HFFc6 (cell line): ENCODE results near the gene CAMK4. TPM values are rescaled to one million over a fixed set of nuclear protein-coding genes. Genes with fewer than 3 reads are reported as not detected.
"Not testable (repeated sequence)": the region's sequence is repeated elsewhere in the genome, so short reads cannot be mapped to it uniquely, and the experiment has no call there.

ENCODE experiments used
- DNase-seq: peaks from one replicate; pipeline ENCODE4 v3.0.0-alpha.2; 2018
- H3K27ac Mint-ChIP-seq: 2 replicates; pipeline ENCODE4 v1.8.0; 2020; ENCODE audit warnings: mild to moderate bottlenecking, mixed read lengths
- H3K27me3 Mint-ChIP-seq: 2 replicates; pipeline ENCODE4 v1.8.0; 2021; ENCODE audit warnings: mild to moderate bottlenecking, moderate library complexity, mixed read lengths; ENCODE audit not compliant: insufficient read depth
- H3K36me3 Mint-ChIP-seq: 2 replicates; pipeline ENCODE4 v1.8.0; 2021; ENCODE audit warnings: low read depth, mixed read lengths
- H3K4me1 Mint-ChIP-seq: 2 replicates; pipeline ENCODE4 v1.8.0; 2020; ENCODE audit warnings: low read depth, mixed read lengths
- H3K4me3 Mint-ChIP-seq: 2 replicates; pipeline ENCODE4 v1.8.0; 2020; ENCODE audit warnings: mild to moderate bottlenecking, moderate library complexity, mixed read lengths
- H3K9me3 Mint-ChIP-seq: 2 replicates; pipeline ENCODE4 v1.8.0; 2020; ENCODE audit warnings: mild to moderate bottlenecking, mixed read lengths
- CTCF ChIP-seq: fragments of 200-600 bp; sonication (generic); IDR thresholded peaks from 2 replicates; pipeline ENCODE4 v1.5.0; 2021; ENCODE audit warnings: antibody characterized with exemption, mild to moderate bottlenecking
- total RNA-seq, 6 experiments: library from RNA; stranded (reverse); fragmentation: NEBNext Ultra II Directional; extraction: Animal tissue kit (Norgen Biotek cat#: 25700); gene quantifications; 2 replicates in 1 of 6; 3 replicates in 5 of 6; pipeline ENCODE4 v1.2.3, GENCODE V29; 2021

Gene CAMK4
- total RNA-seq, 6 experiments from 2014 or later = 3.8 to 5.7 (median 4.4) TPM

GRCh38 chr5:111255169-111255568, 31.0 kb downstream of the CAMK4 start:
- DNase-seq = no peak
- Mint-ChIP-seq H3K9me3 (no peaks in the 10 kb centered on the region), H3K27me3 (0 out of 2 replicates have a peak, but pooled peaks cover 2% of the 10 kb centered on the region), H3K4me3 (no peak overlapping the region), H3K27ac (no peak overlapping the region), H3K36me3 (no peaks in the 10 kb centered on the region), H3K4me1 (no peaks in the 10 kb centered on the region)
- no peak for TF ChIP-seq CTCF

- no peak for DNase-seq
- TF ChIP-seq CTCF = no peak
- H3K27ac Mint-ChIP-seq = no peak overlapping the region
- H3K27me3 Mint-ChIP-seq = 0 out of 2 replicates have a peak, but pooled peaks cover 2% of the 10 kb centered on the region
- H3K4me3 Mint-ChIP-seq = no peak overlapping the region
- no peaks in the 10 kb centered on the region for H3K36me3 Mint-ChIP-seq
- H3K4me1 Mint-ChIP-seq = no peaks in the 10 kb centered on the region
- H3K9me3 Mint-ChIP-seq = no peaks in the 10 kb centered on the region
Measured at GRCh38 chr5:111256128-111256527, 31.9 kb downstream of the CAMK4 start.

- H3K4me3 Mint-ChIP-seq, H3K9me3 Mint-ChIP-seq, H3K27me3 Mint-ChIP-seq, DNase-seq, H3K36me3 Mint-ChIP-seq, H3K27ac Mint-ChIP-seq, H3K4me1 Mint-ChIP-seq: not testable (repeated sequence)
Measured at GRCh38 chr5:111257610-111258009, 33.4 kb downstream of the CAMK4 start.

- no peak for DNase-seq
- H3K9me3 Mint-ChIP-seq = no peaks in the 10 kb centered on the region
- H3K4me1 Mint-ChIP-seq = no peaks in the 10 kb centered on the region
- H3K4me3 Mint-ChIP-seq = no peak overlapping the region
- 0 out of 2 replicates have a peak, but pooled peaks cover 2% of the 10 kb centered on the region for H3K27me3 Mint-ChIP-seq
- H3K36me3 Mint-ChIP-seq = no peaks in the 10 kb centered on the region
- no peak overlapping the region for H3K27ac Mint-ChIP-seq
- no peak for TF ChIP-seq CTCF
Measured at GRCh38 chr5:111259636-111260035, 35.5 kb downstream of the CAMK4 start.

- H3K4me3 Mint-ChIP-seq = no peak overlapping the region
- H3K9me3 Mint-ChIP-seq = no peaks in the 10 kb centered on the region
- no peak for DNase-seq
Measured at GRCh38 chr5:111261610-111262009, 37.4 kb downstream of the CAMK4 start.

GRCh38 chr5:111262153-111262552, 38.0 kb downstream of the CAMK4 start:
- Mint-ChIP-seq H3K27ac (no peak overlapping the region), H3K36me3 (no peaks in the 10 kb centered on the region), H3K27me3 (peaks cover 2% of the 10 kb centered on the region; the same call in 1 of the 2 replicates), H3K4me1 (no peaks in the 10 kb centered on the region), H3K4me3 (no peak overlapping the region), H3K9me3 (no peaks in the 10 kb centered on the region)
- TF ChIP-seq CTCF = no peak
- DNase-seq = no peak

More at GRCh38 chr5:111261610-111262009, 37.4 kb downstream of the CAMK4 start:
- no peak for TF ChIP-seq CTCF
- no peak overlapping the region for H3K27ac Mint-ChIP-seq
- no peaks in the 10 kb centered on the region for H3K36me3 Mint-ChIP-seq
- H3K27me3 Mint-ChIP-seq = peaks cover 2% of the 10 kb centered on the region; the same call in 1 of the 2 replicates
- H3K4me1 Mint-ChIP-seq = no peaks in the 10 kb centered on the region
